IPS-11a (cell line): ENCODE measurements around the gene FBXL22.
"Not testable (repeated sequence)": the region's sequence is repeated elsewhere in the genome, so short reads cannot be mapped to it uniquely, and the experiment has no call there.

Source experiments
- H3K4me3 ChIP-seq: one replicate; pipeline ENCODE4 v1.5.1; 2013; ENCODE audit warnings: low read depth, low read length, control low read depth

FBXL22 gene

GRCh38 chr15:63611177-63611576 lies 14.0 kb downstream of the FBXL22 start:
- H3K4me3 ChIP-seq: no peak overlapping the region

- no peak overlapping the region for H3K4me3 ChIP-seq
These were observed 15.1 kb downstream of the FBXL22 start for GRCh38 chr15:63612300-63612699.

- H3K4me3 ChIP-seq: no peak overlapping the region
These were observed 18.7 kb downstream of the FBXL22 start for GRCh38 chr15:63615935-63616334.

GRCh38 chr15:63617147-63617546 lies 20.0 kb downstream of the FBXL22 start:
- not testable (repeated sequence) for H3K4me3 ChIP-seq

GRCh38 chr15:63617627-63618026 lies 20.4 kb downstream of the FBXL22 start:
- H3K4me3 ChIP-seq: not testable (repeated sequence)

- not testable (repeated sequence) for H3K4me3 ChIP-seq
These were observed 23.6 kb downstream of the FBXL22 start for GRCh38 chr15:63620760-63621159.

- H3K4me3 ChIP-seq: no peak overlapping the region
These were observed 26.2 kb downstream of the FBXL22 start for GRCh38 chr15:63623232-63623969.

GRCh38 chr15:63626955-63627354 lies 29.8 kb downstream of the FBXL22 start:
- H3K4me3 ChIP-seq: no peak overlapping the region

- H3K4me3 ChIP-seq: no peak overlapping the region
These were observed 31.1 kb downstream of the FBXL22 start for GRCh38 chr15:63628123-63628822.

- no peak overlapping the region for H3K4me3 ChIP-seq
These were observed 33.0 kb downstream of the FBXL22 start for GRCh38 chr15:63630036-63630751.

- no peak overlapping the region for H3K4me3 ChIP-seq
These were observed 36.1 kb downstream of the FBXL22 start for GRCh38 chr15:63633312-63633711.

GRCh38 chr15:63634154-63634553 lies 37.0 kb downstream of the FBXL22 start:
- no peak overlapping the region for H3K4me3 ChIP-seq

- H3K4me3 ChIP-seq: no peak overlapping the region
These were observed 39.4 kb downstream of the FBXL22 start for GRCh38 chr15:63636518-63637061.

GRCh38 chr15:63638839-63639238 lies 41.7 kb downstream of the FBXL22 start:
- no peak overlapping the region for H3K4me3 ChIP-seq

- H3K4me3 ChIP-seq: no peak overlapping the region
These were observed 43.0 kb downstream of the FBXL22 start for GRCh38 chr15:63640146-63640545.
